CD14-positive monocyte (primary cell): Measurements from ENCODE around the gene TBC1D3B. TPM values are rescaled to one million over a fixed set of nuclear protein-coding genes. Genes with fewer than 3 reads are reported as not detected.
"Not testable (repeated sequence)": the region's sequence is repeated elsewhere in the genome, so short reads cannot be mapped to it uniquely, and the experiment has no call there.

ENCODE experiments used
- DNase-seq, 3 donors: peaks; one replicate each; pipeline ENCODE4 v3.0.0-alpha.2; 2011 to 2022
- H2AFZ ChIP-seq: 2 replicates; pipeline ENCODE4 v1.6.0; 2012; ENCODE audit warnings: mild to moderate bottlenecking, low read depth, low read length, inconsistent platforms; ENCODE audit not compliant: insufficient read depth, poor library complexity, severe bottlenecking
- H3K27ac ChIP-seq, 2 donors: 1 replicate in 1 of 2; 2 replicates in 1 of 2; pipeline ENCODE4 v1.5.1; 2012 to 2013; ENCODE audit warnings: low read length in 2 of 2, control low read depth in 1 of 2, inconsistent platforms in 1 of 2, low read depth in 1 of 2, mild to moderate bottlenecking in 1 of 2
- H3K27me3 ChIP-seq, 2 donors: one replicate each; pipeline versions ENCODE4 v1.6.0 to v1.6.1; 2011 to 2013; ENCODE audit warnings: low read length in 2 of 2; ENCODE audit not compliant: control insufficient read depth in 2 of 2, insufficient read depth in 2 of 2
- H3K36me3 ChIP-seq, 2 donors: replicated peaks in 1 of 2; 1 replicate in 1 of 2; 2 replicates in 1 of 2; pipeline versions ENCODE4 v1.5.1 to v1.6.1; 2012 to 2013; ENCODE audit warnings: low read length in 2 of 2, control low read depth in 1 of 2, inconsistent platforms in 1 of 2, mild to moderate bottlenecking in 1 of 2; ENCODE audit not compliant: insufficient read depth in 2 of 2, control insufficient read depth in 1 of 2
- H3K4me1 ChIP-seq, 2 donors: 1 replicate in 1 of 2; 2 replicates in 1 of 2; pipeline versions ENCODE4 v1.5.1 to v1.6.1; 2012 to 2013; ENCODE audit warnings: low read length in 2 of 2, control low read depth in 1 of 2, inconsistent platforms in 1 of 2, mild to moderate bottlenecking in 1 of 2, moderate library complexity in 1 of 2; ENCODE audit not compliant: insufficient read depth in 2 of 2, control insufficient read depth in 1 of 2
- H3K4me2 ChIP-seq: replicated peaks from 2 replicates; pipeline ENCODE3; 2012; ENCODE audit warnings: low read length, moderate library complexity, mild to moderate bottlenecking; ENCODE audit not compliant: poor library complexity, severe bottlenecking; ENCODE audit errors: extremely low read depth
- H3K4me3 ChIP-seq, 3 experiments: fragments of 200-600 bp in 1 of 3; sonication (generic) in 1 of 3; replicated peaks in 1 of 3; 1 replicate in 2 of 3; 2 replicates in 1 of 3; pipeline ENCODE4 v1.5.1; 2011 to 2013; ENCODE audit warnings: low read length in 3 of 3, mild to moderate bottlenecking in 3 of 3, control low read depth in 2 of 3, low read depth in 2 of 3, inconsistent platforms in 1 of 3, moderate library complexity in 1 of 3
- H3K79me2 ChIP-seq: 2 replicates; pipeline ENCODE4 v1.6.0; 2012; ENCODE audit warnings: mild to moderate bottlenecking, control low read depth, inconsistent platforms, low read length, moderate library complexity; ENCODE audit not compliant: insufficient read depth
- H3K9ac ChIP-seq: 2 replicates; pipeline ENCODE4 v1.6.0; 2017; ENCODE audit warnings: low read length, mild to moderate bottlenecking; ENCODE audit not compliant: insufficient read depth, poor library complexity, severe bottlenecking
- H3K9me3 ChIP-seq, 2 donors: replicated peaks in 1 of 2; 1 replicate in 1 of 2; 2 replicates in 1 of 2; pipeline versions ENCODE4 v1.5.1 to v1.6.1; 2012 to 2013; ENCODE audit warnings: low read length in 2 of 2, control low read depth in 1 of 2; ENCODE audit not compliant: control insufficient read depth in 1 of 2, insufficient read depth in 1 of 2
- H4K20me1 ChIP-seq: 2 replicates; pipeline ENCODE4 v1.6.0; 2012; ENCODE audit warnings: mild to moderate bottlenecking, low read length, control low read depth, moderate library complexity; ENCODE audit not compliant: insufficient read depth
- H3K27ac Mint-ChIP-seq, 7 donors: one replicate each; pipeline ENCODE4 v1.8.0; 2020; ENCODE audit warnings: mild to moderate bottlenecking in 7 of 7, mixed read lengths in 7 of 7, moderate library complexity in 6 of 7, inconsistent platforms in 2 of 7
- H3K27me3 Mint-ChIP-seq, 3 donors: one replicate each; pipeline ENCODE4 v1.8.0; 2021 to 2022; ENCODE audit warnings: low read depth in 3 of 3, mild to moderate bottlenecking in 3 of 3, mixed read lengths in 3 of 3, moderate library complexity in 3 of 3, inconsistent platforms in 1 of 3
- H3K36me3 Mint-ChIP-seq, 2 donors: one replicate each; pipeline ENCODE4 v1.8.0; 2020; ENCODE audit warnings: mixed read lengths in 2 of 2, inconsistent platforms in 1 of 2, mild to moderate bottlenecking in 1 of 2
- H3K4me1 Mint-ChIP-seq: one replicate; pipeline ENCODE4 v1.8.0; 2020; ENCODE audit warnings: mild to moderate bottlenecking, mixed read lengths
- H3K4me3 Mint-ChIP-seq, 2 donors: one replicate each; pipeline ENCODE4 v1.8.0; 2020; ENCODE audit warnings: mild to moderate bottlenecking in 2 of 2, mixed read lengths in 2 of 2, moderate library complexity in 1 of 2
- H3K9me3 Mint-ChIP-seq, 7 donors: one replicate each; pipeline ENCODE4 v1.8.0; 2020 to 2022; ENCODE audit warnings: mixed read lengths in 7 of 7, mild to moderate bottlenecking in 6 of 7, moderate library complexity in 6 of 7, inconsistent platforms in 2 of 7
- CTCF ChIP-seq: fragments of 200-600 bp; IDR thresholded peaks from one replicate; pipeline ENCODE4 v1.8.0; 2022; ENCODE audit warnings: antibody characterized with exemption, mild to moderate bottlenecking
- WGBS: methylation state at CpG from one replicate; pipeline ENCODE4 v1.1.5; 2013; ENCODE audit warnings: missing lambda C conversion rate; ENCODE audit not compliant: insufficient coverage; 5-methylcytosine and 5-hydroxymethylcytosine counted together
- intact Hi-C, 2 donors: fragments of 100-400 bp; cut with micrococcal nuclease; formaldehyde crosslinking; loops; one replicate each; pipeline versions ENCODE4 v1.15.0 to v1.15.1; 2023
- polyA plus RNA-seq, 3 donors: library from polyadenylated mRNA; depleted of rRNA in 1 of 3; unstranded in 2 of 3; stranded (reverse) in 1 of 3; fragments of 300-500 nt in 2 of 3; fragments of >200 nt in 1 of 3; fragmentation: Illumina TruSeq in 2 of 3; gene quantifications; 1 replicate in 2 of 3; 2 replicates in 1 of 3; pipeline ENCODE4 v1.2.3, GENCODE V29; 2012 to 2021

The TBC1D3B gene
- polyA plus RNA-seq, 3 donors, result 1.8 TPM; not detected in 2

DNA sequence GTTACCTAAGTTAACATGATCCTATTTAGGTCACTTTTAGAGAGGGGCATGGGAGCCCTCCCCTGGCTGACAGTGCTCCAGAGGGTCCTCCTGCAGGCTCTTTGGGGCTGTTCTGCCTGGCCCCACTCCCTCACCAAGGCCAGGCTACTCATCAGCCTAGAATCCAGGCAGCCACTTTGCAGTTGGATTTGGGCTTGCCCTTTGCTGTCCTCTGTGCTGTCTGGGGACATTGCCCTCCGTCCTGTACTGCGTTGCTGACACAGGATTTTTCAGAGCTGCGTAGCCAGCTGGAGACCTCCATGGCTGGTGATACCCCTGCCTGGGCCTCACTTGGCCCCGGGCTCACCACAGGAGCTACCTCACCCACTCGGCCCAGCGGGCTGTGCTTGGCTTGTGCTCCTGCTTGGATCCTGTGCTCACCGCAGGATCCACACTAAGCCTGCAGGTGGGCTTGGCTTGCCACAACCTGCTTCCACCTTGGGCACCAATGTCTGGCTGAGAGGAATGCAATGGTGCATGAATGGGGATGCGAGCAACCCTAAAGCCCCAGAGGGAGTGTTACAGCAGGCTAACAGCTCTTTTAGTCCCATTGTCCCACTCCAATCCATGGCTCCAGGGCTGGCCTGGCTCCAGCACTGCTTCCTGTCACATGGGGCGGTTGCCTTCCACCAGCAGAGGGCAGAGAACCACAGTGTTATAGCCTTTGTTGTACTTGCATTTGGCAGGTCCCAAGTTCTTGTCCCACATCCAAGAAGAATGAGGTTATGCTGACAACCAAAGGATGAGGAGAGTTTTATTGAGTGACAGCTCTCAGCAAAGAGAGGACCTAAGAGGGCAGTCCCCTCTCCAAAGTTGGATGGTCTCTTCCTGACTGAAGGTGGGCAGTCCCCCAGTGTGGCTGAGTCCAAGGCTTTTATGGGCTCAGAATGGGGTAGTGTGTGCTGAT is 51.3 kb downstream of the TBC1D3B start:
- no peak overlapping the region for H3K4me3 Mint-ChIP-seq
- intact Hi-C loops, result no loop called here
- H3K79me2 ChIP-seq, result no peaks in the 10 kb centered on the region
- peaks cover 9% of the 10 kb centered on the region for H3K4me1 Mint-ChIP-seq
- H3K27ac ChIP-seq, result no peak overlapping the region
- WGBS, result 97% methylated on average over 9 of the region's 9 CpGs
- H3K36me3 ChIP-seq, result no peaks in the 10 kb centered on the region
- H3K4me2 ChIP-seq, result no peak overlapping the region
- H3K9me3 Mint-ChIP-seq, result peaks cover 14 to 33% (median 24%) of the 10 kb centered on the region in 7 donors
- no peak overlapping the region for H3K27ac Mint-ChIP-seq
- H3K4me3 ChIP-seq, result no peak overlapping the region
- TF ChIP-seq CTCF, result no peak
- H3K27me3 ChIP-seq, result no peaks in the 10 kb centered on the region
- H3K4me1 ChIP-seq, result peaks cover 0 to 4% of the 10 kb centered on the region in 2 donors
- peaks cover 0 to 3% of the 10 kb centered on the region in 2 donors for H3K36me3 Mint-ChIP-seq
- no peak overlapping the region for H2AFZ ChIP-seq
- H3K9me3 ChIP-seq, result peaks cover 17 to 25% of the 10 kb centered on the region in 2 donors
- peaks cover 0 to 7% (median 1%) of the 10 kb centered on the region in 3 donors for H3K27me3 Mint-ChIP-seq
- no peak overlapping the region for H3K9ac ChIP-seq
- no peak for DNase-seq
- H4K20me1 ChIP-seq, result no peaks in the 10 kb centered on the region

DNA sequence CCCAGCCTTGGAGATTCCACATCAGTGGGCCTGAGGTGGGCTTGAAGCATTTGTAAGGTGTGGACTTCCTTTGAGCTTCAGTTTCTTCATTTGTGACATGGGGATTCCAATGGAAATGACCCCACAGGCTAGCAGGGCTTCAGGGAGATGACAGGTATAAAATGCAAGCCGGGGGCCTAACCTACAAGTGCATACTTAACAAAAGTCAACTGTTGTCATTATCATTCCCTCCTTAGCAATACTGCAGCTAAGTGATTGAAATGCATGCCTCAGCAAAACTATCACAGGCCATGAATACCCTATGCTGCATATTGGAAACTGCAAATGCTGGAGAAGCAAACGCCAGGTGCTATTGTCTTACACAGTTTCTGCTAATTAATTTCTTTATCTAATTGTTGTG is 53.0 kb downstream of the TBC1D3B start:
- Mint-ChIP-seq H3K4me3 (no peak overlapping the region), H3K27me3 (peaks cover 0 to 7% (median 3%) of the 10 kb centered on the region in 3 donors), H3K27ac (no peak overlapping the region), H3K9me3 (peaks cover 14 to 33% (median 24%) of the 10 kb centered on the region in 7 donors), H3K36me3 (peaks cover 0 to 3% of the 10 kb centered on the region in 2 donors), H3K4me1 (peaks cover 8% of the 10 kb centered on the region)
- no peaks in the 10 kb centered on the region for H3K36me3 ChIP-seq
- intact Hi-C loops, result no loop called here
- no peak for DNase-seq
- H3K9me3 ChIP-seq, result peaks cover 17 to 25% of the 10 kb centered on the region in 2 donors
- H3K4me3 ChIP-seq, result no peak overlapping the region
- WGBS, result 86% methylated on average over 1 of the region's 2 CpGs
- H3K27me3 ChIP-seq, result no peaks in the 10 kb centered on the region
- TF ChIP-seq CTCF, result no peak
- H3K4me1 ChIP-seq, result peaks cover 0 to 4% of the 10 kb centered on the region in 2 donors
- H4K20me1 ChIP-seq, result no peaks in the 10 kb centered on the region
- H3K27ac ChIP-seq, result no peak overlapping the region
- no peak overlapping the region for H3K4me2 ChIP-seq
- H3K79me2 ChIP-seq, result no peaks in the 10 kb centered on the region
- no peak overlapping the region for H3K9ac ChIP-seq
- no peak overlapping the region for H2AFZ ChIP-seq

DNA sequence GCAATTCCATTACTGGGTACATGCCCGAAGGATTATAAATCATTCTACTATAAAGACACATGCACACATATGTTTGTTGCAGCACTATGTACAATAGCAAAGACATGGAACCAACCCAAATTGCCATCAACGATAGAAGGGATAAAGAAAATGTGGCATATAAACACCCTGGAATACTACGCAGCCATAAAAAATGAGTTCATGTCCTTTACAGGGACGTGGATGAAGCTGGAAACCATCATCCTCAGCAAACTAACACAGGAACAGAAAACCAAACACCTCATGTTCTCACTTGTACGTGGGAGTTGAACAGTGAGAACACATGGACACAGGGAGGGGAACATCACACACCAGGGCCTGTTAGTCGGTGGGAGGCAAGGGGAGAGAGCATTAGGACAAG is 55.3 kb downstream of the TBC1D3B start:
- H3K79me2 ChIP-seq, H3K27me3 Mint-ChIP-seq, H3K36me3 Mint-ChIP-seq, intact Hi-C loops, DNase-seq, H3K9ac ChIP-seq, H3K4me1 Mint-ChIP-seq, H3K4me3 Mint-ChIP-seq, H3K27me3 ChIP-seq, H2AFZ ChIP-seq, H4K20me1 ChIP-seq, H3K27ac ChIP-seq, H3K4me3 ChIP-seq, H3K4me2 ChIP-seq, H3K36me3 ChIP-seq, H3K27ac Mint-ChIP-seq, H3K4me1 ChIP-seq: not testable (repeated sequence)
- H3K9me3 ChIP-seq, result peaks cover 14 to 15% of the 10 kb centered on the region in 2 donors
- H3K9me3 Mint-ChIP-seq, result peaks cover 11 to 23% (median 15%) of the 10 kb centered on the region in 7 donors
- 75% methylated on average over 2 of the region's 6 CpGs for WGBS
